Thyroid gland (tissue), 4 donors: ENCODE results near the gene ACOT8.

Experiments
- CTCF ChIP-seq, 6 experiments: fragments of 200-600 bp in 3 of 6; fragments of 450-650 bp in 3 of 6; sonication (generic) in 3 of 6; IDR thresholded peaks; one replicate each; pipeline ENCODE4 v1.5.1; 2016 to 2019; ENCODE audit warnings: antibody characterized with exemption in 6 of 6, mild to moderate bottlenecking in 2 of 6, inconsistent platforms in 1 of 6, moderate library complexity in 1 of 6
- POLR2A ChIP-seq, 2 donors: fragments of 450-650 bp; IDR thresholded peaks; one replicate each; pipeline ENCODE4 v1.6.1; 2017; ENCODE audit warnings: antibody characterized with exemption in 2 of 2, mild to moderate bottlenecking in 2 of 2, moderate library complexity in 1 of 2

GRCh38 chr20:45892828-45893500 is 35.8 kb upstream of the ACOT8 start:
- TF ChIP-seq CTCF (IDR thresholded peaks at IDR 0.05) (no peak), POLR2A (IDR thresholded peaks at IDR 0.05) (no peak)
